Psoas muscle (tissue), 8 donors: ENCODE data around the gene S1PR3. TPM values are rescaled to one million over a fixed set of nuclear protein-coding genes. Genes with fewer than 3 reads are reported as not detected.

Experiments
- ATAC-seq, 4 donors: fragments of 200-7000 bp; cut with Tn5 transposase; one replicate each; pipeline ENCODE4 v1.9.1; 2020; ENCODE audit warnings: moderate library complexity in 3 of 4, mild to moderate bottlenecking in 2 of 4
- DNase-seq, 2 donors: peaks; one replicate each; pipeline ENCODE4 v3.0.0-alpha.2; 2020
- H3K27ac ChIP-seq: fragments of 200-600 bp; one replicate; pipeline ENCODE4 v1.8.0; 2022
- H3K27me3 ChIP-seq, 3 donors: fragments of 200-600 bp in 1 of 3; one replicate each; pipeline versions ENCODE4 v1.6.1 to v1.8.0; 2013 to 2022; ENCODE audit warnings: low read length in 2 of 3, mild to moderate bottlenecking in 2 of 3, moderate library complexity in 1 of 3; ENCODE audit not compliant: insufficient read depth in 3 of 3
- H3K36me3 ChIP-seq, 2 donors: fragments of 200-600 bp in 1 of 2; one replicate each; pipeline versions ENCODE4 v1.6.1 to v1.8.0; 2013 to 2022; ENCODE audit warnings: low read depth in 1 of 2, mild to moderate bottlenecking in 1 of 2, moderate library complexity in 1 of 2; ENCODE audit not compliant: insufficient read depth in 1 of 2
- H3K4me1 ChIP-seq: fragments of 200-600 bp; one replicate; pipeline ENCODE4 v1.8.0; 2022
- H3K4me3 ChIP-seq: fragments of 200-600 bp; one replicate; pipeline ENCODE4 v1.8.0; 2022; ENCODE audit warnings: mild to moderate bottlenecking
- H3K9me3 ChIP-seq: fragments of 200-600 bp; one replicate; pipeline ENCODE4 v1.8.0; 2022
- CTCF ChIP-seq: fragments of 200-600 bp; IDR thresholded peaks from one replicate; pipeline ENCODE4 v1.8.0; 2022; ENCODE audit warnings: antibody characterized with exemption
- WGBS, 3 donors: extraction: QIAGEN DNeasy Blood & Tissue Kit; methylation state at CpG; one replicate each; pipeline versions ENCODE4 v1.1.6 to v1.1.7; 2013; 5-methylcytosine and 5-hydroxymethylcytosine counted together
- intact Hi-C, 2 donors: fragments of 100-400 bp; cut with DNase I; formaldehyde crosslinking; loops; one replicate each; pipeline versions ENCODE4 v1.11.0 to v1.14.2; 2022
- polyA plus RNA-seq, 3 donors: library from polyadenylated mRNA; stranded (reverse); fragments of 200-250 nt; gene quantifications; one replicate each; pipeline ENCODE4 v1.2.3, GENCODE V29; 2013
- total RNA-seq, 4 donors: library from RNA; stranded (reverse); fragmentation: NEBNext Ultra II Directional in 2 of 4; extraction: Animal tissue kit (Norgen Biotek cat#: 25700) in 2 of 4; gene quantifications; one replicate each; pipeline versions ENCODE4 v1.2.1 to v1.2.4, GENCODE V29; 2021 to 2023
- donor health status: healthy with polysubstance abuse.
- donor health status: DM: no; HTN: no; CAD: no; lungs with moderate emphysema.
- donor health status: Bipolar disorder and iron deficiency.
- donor health status: healthy.
- donor health status: DM: yes; HTN: yes; CAD: no.
- donor health status: DM: no; HTN: no; CAD: no.
- donor health status: DM: no; HTN: no; CAD: no.
- donor health status: DM: yes; HTN: yes; CAD: no.

The S1PR3 gene
- total and polyA plus RNA-seq, 7 donors = 2.3 to 5.2 (median 4.7) TPM

GRCh38 chr9:88976890-88977257 is 14.4 kb upstream of the S1PR3 start:
- H3K9me3 ChIP-seq = no peaks in the 10 kb centered on the region
- WGBS, 3 donors = 94 to 100% (median 95%) methylated on average over 5 of the region's 5 CpGs
- H3K27ac ChIP-seq = no peak overlapping the region
- TF ChIP-seq CTCF = no peak
- no peaks in the 10 kb centered on the region for H3K36me3 ChIP-seq
- intact Hi-C loops = no loop called here
- DNase-seq = no peak
- peaks cover 0 to 8% (median 0%) of the 10 kb centered on the region in 3 donors for H3K27me3 ChIP-seq
- ATAC-seq = no peak
- H3K4me3 ChIP-seq = no peak overlapping the region
- H3K4me1 ChIP-seq = no peaks in the 10 kb centered on the region

GRCh38 chr9:88978034-88978433 is 13.2 kb upstream of the S1PR3 start:
- Histone ChIP-seq H3K27ac (no peak overlapping the region), H3K4me1 (no peaks in the 10 kb centered on the region), H3K4me3 (no peak overlapping the region), H3K36me3 (no peaks in the 10 kb centered on the region), H3K9me3 (no peaks in the 10 kb centered on the region), H3K27me3 (peaks cover 0 to 8% (median 0%) of the 10 kb centered on the region in 3 donors)
- WGBS, 3 donors = 61 to 82% (median 79%) methylated on average over 5 of the region's 5 CpGs
- intact Hi-C loops = no loop called here
- no peak for TF ChIP-seq CTCF
- ATAC-seq (no peak), DNase-seq (no peak)

- H3K27ac ChIP-seq = no peak overlapping the region
- peak in 1 of 2 donors; percentile 62 for DNase-seq
- no peaks in the 10 kb centered on the region for H3K36me3 ChIP-seq
- TF ChIP-seq CTCF = no peak
- H3K4me1 ChIP-seq = no peaks in the 10 kb centered on the region
- ATAC-seq = no peak
- 42 to 65% (median 44%) methylated on average over 2 of the region's 2 CpGs for WGBS, 3 donors
- intact Hi-C loops = no loop called here
- H3K27me3 ChIP-seq = peaks cover 0 to 8% (median 4%) of the 10 kb centered on the region in 3 donors
- H3K9me3 ChIP-seq = no peaks in the 10 kb centered on the region
- H3K4me3 ChIP-seq = no peak overlapping the region
Measured at GRCh38 chr9:88979021-88979420, 12.2 kb upstream of the S1PR3 start.

- Histone ChIP-seq H3K4me1 (no peaks in the 10 kb centered on the region), H3K36me3 (no peaks in the 10 kb centered on the region), H3K4me3 (no peak overlapping the region), H3K27me3 (peaks cover 0 to 8% (median 4%) of the 10 kb centered on the region in 3 donors), H3K9me3 (no peaks in the 10 kb centered on the region), H3K27ac (no peak overlapping the region)
- intact Hi-C loops = no loop called here
- WGBS, 3 donors = 96 to 98% (median 96%) methylated on average over 2 of the region's 2 CpGs
- ATAC-seq (no peak), DNase-seq (no peak)
- TF ChIP-seq CTCF = no peak
Measured at GRCh38 chr9:88979791-88980190, 11.5 kb upstream of the S1PR3 start.

- Histone ChIP-seq H3K4me3 (no peak overlapping the region), H3K9me3 (no peaks in the 10 kb centered on the region), H3K36me3 (no peaks in the 10 kb centered on the region), H3K4me1 (no peaks in the 10 kb centered on the region), H3K27me3 (peaks cover 3 to 8% (median 4%) of the 10 kb centered on the region in 3 donors), H3K27ac (no peak overlapping the region)
- 16 to 31% (median 25%) methylated on average over 1 of the region's 1 CpG for WGBS, 3 donors
- TF ChIP-seq CTCF = no peak
- intact Hi-C loops = no loop called here
- DNase-seq = no peak
- no peak for ATAC-seq
Measured at GRCh38 chr9:88980740-88981203, 10.5 kb upstream of the S1PR3 start.
